ENCODE measurements around the gene IP6K3. TPM values are rescaled to one million over a fixed set of nuclear protein-coding genes. Genes with fewer than 3 reads are reported as not detected.

The IP6K3 gene
- total and polyA plus RNA-seq, 2 experiments from 2014 or later: 0.14 to 0.16 TPM

GRCh38 chr6:33764036-33764435 lies 17.3 kb upstream of the IP6K3 start:
- H3K79me2 ChIP-seq (replicated peaks; ENCODE audit: insufficient read depth): no peaks in the 10 kb centered on the region
- Mint-ChIP-seq H3K4me3 (no peak overlapping the region), H3K27ac (no peak overlapping the region), H3K9me3 (no peaks in the 10 kb centered on the region), H3K4me1 (peaks cover 6% of the 10 kb centered on the region), H3K27me3 (ENCODE audit: insufficient read depth, low read depth, poor library complexity) (peaks cover 14% of the 10 kb centered on the region), H3K36me3 (ENCODE audit: low read depth) (no peaks in the 10 kb centered on the region; the same call in 2 of the 3 replicates)
- no peaks in the 10 kb centered on the region for H3K27me3 ChIP-seq (ENCODE audit: insufficient read depth)
- H4K20me1 ChIP-seq (replicated peaks; ENCODE audit: insufficient read depth): no peaks in the 10 kb centered on the region
- H3K36me3 ChIP-seq (ENCODE audit: insufficient read depth): no peaks in the 10 kb centered on the region
- no peak overlapping the region for H3K4me2 ChIP-seq
- no peak overlapping the region for H3K4me3 ChIP-seq
- TF ChIP-seq EZH2phosphoT487 (IDR thresholded peaks at IDR 0.05; ENCODE audit: unreplicated experiment): no peak
- no peak for TF ChIP-seq CTCF (conservative IDR thresholded peaks at IDR 0.05; ENCODE audit: low read depth in 2 of 2)
- TF ChIP-seq EZH2 (IDR thresholded peaks at IDR 0.05; ENCODE audit: low read depth, unreplicated experiment): no peak
- TF ChIP-seq STAT1 (IDR thresholded peaks at IDR 0.05; ENCODE audit: unreplicated experiment): no peak
- TF ChIP-seq ETS1 (IDR thresholded peaks at IDR 0.05): no peak
- no peak for TF ChIP-seq NANOG (IDR thresholded peaks at IDR 0.05; ENCODE audit: borderline replicate concordance)
- no peak for TF ChIP-seq JUNB (IDR thresholded peaks at IDR 0.05; ENCODE audit: unreplicated experiment)
- no peak for TF ChIP-seq REST (IDR thresholded peaks at IDR 0.05; ENCODE audit: unreplicated experiment)
- TF ChIP-seq POLR2AphosphoS5 (IDR thresholded peaks at IDR 0.05; ENCODE audit: low read depth): no peak
- TF ChIP-seq ZNF331 (CRISPR knock-in tag; IDR thresholded peaks at IDR 0.05; ENCODE audit: low read depth): no peak
- no peak for TF ChIP-seq ZNF462 (CRISPR knock-in tag; IDR thresholded peaks at IDR 0.05)
- no peak for TF ChIP-seq CREB1 (CRISPR knock-in tag; IDR thresholded peaks at IDR 0.05; ENCODE audit: low read depth)
- no peak for TF ChIP-seq ZNF114 (CRISPR knock-in tag; IDR thresholded peaks at IDR 0.05)
- no peaks in the 10 kb centered on the region for H3K9me2 ChIP-seq (ENCODE audit: insufficient read depth)
- ATAC-seq (no peak), DNase-seq (ENCODE audit: low spot score) (no peak)
- H3F3A ChIP-seq (replicated peaks; ENCODE audit: low read depth): no peaks in the 10 kb centered on the region
- H3K4me1 ChIP-seq (ENCODE audit: insufficient read depth): peaks cover 3% of the 10 kb centered on the region; the same call in 1 of the 2 replicates
- H3K27ac ChIP-seq (ENCODE audit: low read depth): no peak overlapping the region
- no peak overlapping the region for H2AFZ ChIP-seq

All from GM23338 (cell line).